ENCODE results near the gene TSHZ1.

Gene TSHZ1

DNA sequence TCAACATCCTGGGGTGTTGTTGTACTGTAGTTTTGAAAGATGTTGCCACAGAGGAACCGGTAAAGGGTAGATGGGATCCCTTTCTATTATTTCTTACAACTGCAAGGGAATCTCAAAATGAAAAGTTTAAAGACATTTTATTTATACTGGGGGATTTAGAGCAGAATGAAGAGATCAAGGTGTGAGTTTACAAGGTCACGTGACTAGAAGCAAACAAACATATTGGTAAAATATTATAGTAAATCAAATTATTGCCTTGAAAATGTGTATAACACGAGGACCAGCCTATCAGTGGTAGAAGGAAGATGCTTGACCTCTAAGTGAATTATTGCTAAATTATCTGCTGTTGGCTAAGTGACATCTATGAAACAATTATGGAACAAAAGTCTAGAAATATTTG is 119.7 kb downstream of the TSHZ1 start:
- Histone ChIP-seq H3K9me3 (ENCODE audit: severe bottlenecking) (peaks cover 2% of the 10 kb centered on the region), H3K4me3 (ENCODE audit: low read depth, low read length) (no peak overlapping the region), H3K36me3 (no peaks in the 10 kb centered on the region), H3K27ac (no peak overlapping the region), H3K27me3 (ENCODE audit: insufficient read depth, low read depth, severe bottlenecking) (no peaks in the 10 kb centered on the region)
- DNase-seq = no peak
- TF ChIP-seq, protein P1, sequence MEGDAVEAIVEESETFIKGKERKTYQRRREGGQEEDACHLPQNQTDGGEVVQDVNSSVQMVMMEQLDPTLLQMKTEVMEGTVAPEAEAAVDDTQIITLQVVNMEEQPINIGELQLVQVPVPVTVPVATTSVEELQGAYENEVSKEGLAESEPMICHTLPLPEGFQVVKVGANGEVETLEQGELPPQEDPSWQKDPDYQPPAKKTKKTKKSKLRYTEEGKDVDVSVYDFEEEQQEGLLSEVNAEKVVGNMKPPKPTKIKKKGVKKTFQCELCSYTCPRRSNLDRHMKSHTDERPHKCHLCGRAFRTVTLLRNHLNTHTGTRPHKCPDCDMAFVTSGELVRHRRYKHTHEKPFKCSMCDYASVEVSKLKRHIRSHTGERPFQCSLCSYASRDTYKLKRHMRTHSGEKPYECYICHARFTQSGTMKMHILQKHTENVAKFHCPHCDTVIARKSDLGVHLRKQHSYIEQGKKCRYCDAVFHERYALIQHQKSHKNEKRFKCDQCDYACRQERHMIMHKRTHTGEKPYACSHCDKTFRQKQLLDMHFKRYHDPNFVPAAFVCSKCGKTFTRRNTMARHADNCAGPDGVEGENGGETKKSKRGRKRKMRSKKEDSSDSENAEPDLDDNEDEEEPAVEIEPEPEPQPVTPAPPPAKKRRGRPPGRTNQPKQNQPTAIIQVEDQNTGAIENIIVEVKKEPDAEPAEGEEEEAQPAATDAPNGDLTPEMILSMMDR (IDR thresholded peaks at IDR 0.05; ENCODE audit: low read depth, low read length) = no peak

- H3K4me3 ChIP-seq (ENCODE audit: low read depth, low read length) = no peak overlapping the region
- TF ChIP-seq, protein P1 (IDR thresholded peaks at IDR 0.05; ENCODE audit: low read depth, low read length) = no peak
- H3K9me3 ChIP-seq (ENCODE audit: severe bottlenecking) = no peaks in the 10 kb centered on the region
- DNase-seq = no peak
- no peak overlapping the region for H3K27ac ChIP-seq
- H3K27me3 ChIP-seq (ENCODE audit: insufficient read depth, low read depth, severe bottlenecking) = no peaks in the 10 kb centered on the region
- H3K36me3 ChIP-seq = no peaks in the 10 kb centered on the region
Observed at GRCh38 chr18:75334869-75335268, 124.3 kb downstream of the TSHZ1 start.

GRCh38 chr18:75335511-75335910 is 124.9 kb downstream of the TSHZ1 start:
- DNase-seq = no peak
- Histone ChIP-seq H3K27me3 (ENCODE audit: insufficient read depth, low read depth, severe bottlenecking) (no peaks in the 10 kb centered on the region), H3K27ac (no peak overlapping the region), H3K4me3 (ENCODE audit: low read depth, low read length) (no peak overlapping the region), H3K36me3 (no peaks in the 10 kb centered on the region), H3K9me3 (ENCODE audit: severe bottlenecking) (no peaks in the 10 kb centered on the region)
- TF ChIP-seq, protein P1 (IDR thresholded peaks at IDR 0.05; ENCODE audit: low read depth, low read length) = no peak

DNA sequence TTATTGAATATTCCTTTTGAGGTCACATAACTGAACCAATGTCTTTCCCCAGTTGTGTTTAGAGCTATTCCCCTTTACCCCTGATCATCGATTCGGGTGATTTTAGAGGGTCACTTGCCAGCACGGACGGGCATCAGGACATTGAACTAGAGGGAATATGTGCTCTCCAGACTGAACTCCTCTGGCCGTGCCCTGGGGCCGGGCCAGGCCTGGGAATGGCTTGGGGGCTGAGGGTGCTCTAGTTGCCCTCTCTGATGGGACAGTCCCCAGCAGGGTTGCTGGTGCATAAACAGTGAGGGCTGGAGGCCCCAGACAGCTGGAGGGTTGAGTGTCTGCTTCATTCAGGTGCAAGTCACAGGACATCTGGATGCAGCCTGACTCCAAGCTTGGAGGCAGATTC is 126.2 kb downstream of the TSHZ1 start:
- H3K36me3 ChIP-seq = no peaks in the 10 kb centered on the region
- H3K9me3 ChIP-seq (ENCODE audit: severe bottlenecking) = no peaks in the 10 kb centered on the region
- no peak for DNase-seq
- H3K27me3 ChIP-seq (ENCODE audit: insufficient read depth, low read depth, severe bottlenecking) = no peaks in the 10 kb centered on the region
- no peak overlapping the region for H3K27ac ChIP-seq
- TF ChIP-seq, protein P1 (IDR thresholded peaks at IDR 0.05; ENCODE audit: low read depth, low read length) = no peak
- no peak overlapping the region for H3K4me3 ChIP-seq (ENCODE audit: low read depth, low read length)

- TF ChIP-seq, protein P1 (IDR thresholded peaks at IDR 0.05; ENCODE audit: low read depth, low read length) = no peak
- Histone ChIP-seq H3K4me3 (ENCODE audit: low read depth, low read length) (no peak overlapping the region), H3K27ac (no peak overlapping the region), H3K36me3 (no peaks in the 10 kb centered on the region), H3K9me3 (ENCODE audit: severe bottlenecking) (no peaks in the 10 kb centered on the region), H3K27me3 (ENCODE audit: insufficient read depth, low read depth, severe bottlenecking) (no peaks in the 10 kb centered on the region)
- no peak for DNase-seq
Observed at GRCh38 chr18:75337348-75337747, 126.8 kb downstream of the TSHZ1 start.

DNA sequence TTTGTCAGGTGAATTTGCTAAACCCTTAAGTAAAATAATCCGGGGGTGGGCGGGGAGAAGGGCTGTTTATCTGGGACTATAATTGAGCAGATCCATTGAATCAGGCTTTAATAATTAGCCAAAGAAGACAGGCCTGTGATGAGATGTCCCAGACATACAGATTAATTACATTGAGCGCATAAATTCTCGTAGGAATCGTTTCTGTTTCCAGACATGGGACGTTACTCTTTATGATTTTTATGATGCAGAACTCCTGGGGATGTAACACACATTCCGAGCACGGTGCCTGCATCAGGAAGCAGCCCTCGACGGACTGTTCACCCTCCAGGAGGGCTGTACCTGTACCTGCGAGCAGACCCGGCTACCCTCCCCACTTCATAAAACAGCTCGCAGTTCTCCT is 128.0 kb downstream of the TSHZ1 start:
- no peak overlapping the region; the same call in 1 of the 2 replicates for H3K27ac ChIP-seq
- no peak overlapping the region for H3K4me3 ChIP-seq (ENCODE audit: low read depth, low read length)
- no peak for DNase-seq
- TF ChIP-seq, protein P1 (IDR thresholded peaks at IDR 0.05; ENCODE audit: low read depth, low read length) = no peak
- no peaks in the 10 kb centered on the region for H3K9me3 ChIP-seq (ENCODE audit: severe bottlenecking)
- H3K36me3 ChIP-seq = no peaks in the 10 kb centered on the region
- H3K27me3 ChIP-seq (ENCODE audit: insufficient read depth, low read depth, severe bottlenecking) = no peaks in the 10 kb centered on the region

All from WERI-Rb-1 (cell line).